OCI-LY7 (cell line): ENCODE results near the gene LRRC2. TPM values are rescaled to one million over a fixed set of nuclear protein-coding genes. Genes with fewer than 3 reads are reported as not detected.

Source experiments
- BruUV-seq: library from RNA; stranded (reverse); fragments of 400-500 nt; replicated peaks from 2 replicates; lab custom pipeline; 2021; lab: Mats Ljungman, UMichigan
- CTCF ChIA-PET: fragments of 300-600 bp; sonication (Branson Sonifier 250); formaldehyde crosslinking; loops from one replicate; lab custom pipeline; 2022; ENCODE audit warnings: antibody characterized with exemption; ENCODE audit not compliant: unreplicated experiment; lab: Charles Lee
- POLR2A ChIA-PET: fragments of 300-600 bp; sonication (Branson Sonifier 250); formaldehyde crosslinking; loops from one replicate; lab custom pipeline; 2022; ENCODE audit warnings: antibody characterized with exemption; lab: Charles Lee
- DNase-seq: peaks from one replicate; pipeline ENCODE4 v3.0.0-alpha.2; 2015; ENCODE audit warnings: low spot score
- H2AFZ ChIP-seq: fragments of 200-600 bp; sonication (generic), shearing (Covaris generic); 2 replicates; pipeline ENCODE4 v1.6.1; 2014; ENCODE audit warnings: mild to moderate bottlenecking, antibody characterized with exemption, low read length, moderate library complexity
- H3K27ac ChIP-seq: fragments of 200-600 bp; sonication (generic); 2 replicates; pipeline ENCODE4 v1.5.1; 2014; ENCODE audit warnings: mixed run types, low read depth, mild to moderate bottlenecking, moderate library complexity, low read length, inconsistent platforms; ENCODE audit not compliant: poor library complexity, severe bottlenecking
- H3K36me3 ChIP-seq: fragments of 200-600 bp; sonication (generic); 2 replicates; pipeline ENCODE4 v1.6.1; 2014; ENCODE audit warnings: mild to moderate bottlenecking, antibody characterized with exemption, low read length, moderate library complexity, mixed read lengths; ENCODE audit not compliant: insufficient read depth
- H3K4me1 ChIP-seq: fragments of 200-600 bp; sonication (generic); 2 replicates; pipeline ENCODE4 v1.5.1; 2014; ENCODE audit warnings: mild to moderate bottlenecking, low read length; ENCODE audit not compliant: insufficient read depth, poor library complexity, severe bottlenecking
- H3K4me2 ChIP-seq: fragments of 200-600 bp; sonication (generic); 2 replicates; pipeline ENCODE4 v1.6.1; 2014; ENCODE audit warnings: mild to moderate bottlenecking, low read length
- H3K4me3 ChIP-seq: fragments of 200-600 bp; sonication (generic); 2 replicates; pipeline ENCODE4 v1.5.1; 2014; ENCODE audit warnings: mild to moderate bottlenecking, low read depth, low read length; ENCODE audit not compliant: poor library complexity, severe bottlenecking
- H3K79me2 ChIP-seq: fragments of 200-600 bp; sonication (generic); 2 replicates; pipeline ENCODE4 v1.6.1; 2016; ENCODE audit warnings: low read depth, mild to moderate bottlenecking, low read length, moderate library complexity, mixed read lengths; ENCODE audit not compliant: insufficient read depth
- H3K9me2 ChIP-seq: fragments of 200-600 bp; sonication (generic); 2 replicates; pipeline ENCODE4 v1.6.1; 2016; ENCODE audit warnings: mild to moderate bottlenecking, low read length, mixed read lengths; ENCODE audit not compliant: insufficient read depth
- H3K9me3 ChIP-seq: fragments of 200-600 bp; sonication (generic); 2 replicates; pipeline ENCODE4 v1.6.1; 2014; ENCODE audit warnings: mild to moderate bottlenecking, mixed run types, low read length, mixed read lengths
- H4K20me1 ChIP-seq: fragments of 200-600 bp; sonication (generic); 2 replicates; pipeline ENCODE4 v1.6.1; 2014; ENCODE audit warnings: mild to moderate bottlenecking, antibody characterized with exemption, low read length, moderate library complexity, mixed read lengths; ENCODE audit not compliant: insufficient read depth
- EZH2phosphoT487 ChIP-seq: fragments of 200-600 bp; sonication (generic); IDR thresholded peaks from 2 replicates; pipeline ENCODE4 v1.6.1; 2018; ENCODE audit warnings: low read depth, borderline replicate concordance, mild to moderate bottlenecking, mixed run types, antibody characterized with exemption, low read length, moderate library complexity, mixed read lengths
- intact Hi-C: fragments of 100-400 bp; cut with micrococcal nuclease; formaldehyde crosslinking; loops from one replicate; pipeline ENCODE4 v1.10.0; 2022; ENCODE audit not compliant: unreplicated experiment
- total RNA-seq, 2 experiments: library from RNA; depleted of rRNA in 1 of 2; stranded (reverse); fragments of >200 nt in 1 of 2; shearing (Covaris generic) in 1 of 2; gene quantifications; 2 replicates each; pipeline ENCODE4 v1.2.3, GENCODE V29; 2014 to 2022
- TF ChIP-seq, protein P1 (sequence below): fragments of 200-600 bp; sonication (generic); conservative IDR thresholded peaks from 2 replicates; pipeline ENCODE4 v1.5.1; 2014; ENCODE audit warnings: mild to moderate bottlenecking, antibody characterized with exemption, low read length, moderate library complexity, mixed read lengths

Gene LRRC2
- total RNA-seq, 2 experiments from 2014 or later, result 1.9 to 2.0 TPM

DNA sequence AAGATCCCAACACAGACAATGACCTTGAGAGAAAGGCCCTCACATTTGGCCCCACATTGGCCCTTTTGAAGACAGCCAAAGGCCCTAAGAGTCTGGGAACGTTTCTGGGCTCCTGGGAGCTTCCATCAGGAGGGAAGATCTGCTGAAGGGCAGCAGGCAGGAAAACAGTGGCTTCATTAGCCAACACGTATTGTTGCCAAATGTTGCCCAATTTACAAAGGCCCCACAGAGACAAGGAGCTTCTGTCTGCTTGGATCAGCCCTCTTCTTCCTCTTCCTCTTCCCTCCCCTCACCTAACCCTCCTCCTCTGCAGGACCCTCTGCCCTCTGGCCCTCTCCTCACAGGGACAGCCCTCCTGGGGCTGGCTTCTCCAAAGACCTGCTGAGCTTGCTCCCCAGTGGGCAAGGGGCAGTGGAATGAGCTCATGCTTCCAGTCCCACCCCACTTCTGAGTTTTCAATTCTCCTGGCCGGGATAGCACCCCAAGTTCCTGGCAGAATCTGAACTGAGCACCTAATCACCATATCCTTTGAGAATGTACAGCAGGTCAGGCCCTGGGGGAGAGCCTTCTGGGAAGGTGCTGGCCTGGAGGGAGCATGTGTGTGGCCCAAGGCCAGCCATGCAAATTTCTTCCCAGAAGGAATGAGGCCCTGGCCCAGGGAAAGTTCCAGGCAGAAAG lies 96.3 kb downstream of the LRRC2 start:
- no peaks in the 10 kb centered on the region for H3K79me2 ChIP-seq
- H4K20me1 ChIP-seq, result no peaks in the 10 kb centered on the region
- no peaks in the 10 kb centered on the region for H3K4me1 ChIP-seq
- no peak overlapping the region for H3K27ac ChIP-seq
- no peak overlapping the region for H2AFZ ChIP-seq
- no peaks in the 10 kb centered on the region for H3K9me2 ChIP-seq
- BruUV-seq, result no TSS peak
- no peak overlapping the region for H3K4me3 ChIP-seq
- no peak overlapping the region for H3K4me2 ChIP-seq
- no peak for DNase-seq
- ChIA-PET POLR2A (no interaction called here), CTCF (interaction anchor here (0.5 to 0.7 kb wide), 3 partner anchors 14 to 1089 kb away, joined by 3 to 5 read pairs (median 3); no protein-coding TSS in a partner anchor)
- no peaks in the 10 kb centered on the region for H3K9me3 ChIP-seq
- TF ChIP-seq, protein P1, sequence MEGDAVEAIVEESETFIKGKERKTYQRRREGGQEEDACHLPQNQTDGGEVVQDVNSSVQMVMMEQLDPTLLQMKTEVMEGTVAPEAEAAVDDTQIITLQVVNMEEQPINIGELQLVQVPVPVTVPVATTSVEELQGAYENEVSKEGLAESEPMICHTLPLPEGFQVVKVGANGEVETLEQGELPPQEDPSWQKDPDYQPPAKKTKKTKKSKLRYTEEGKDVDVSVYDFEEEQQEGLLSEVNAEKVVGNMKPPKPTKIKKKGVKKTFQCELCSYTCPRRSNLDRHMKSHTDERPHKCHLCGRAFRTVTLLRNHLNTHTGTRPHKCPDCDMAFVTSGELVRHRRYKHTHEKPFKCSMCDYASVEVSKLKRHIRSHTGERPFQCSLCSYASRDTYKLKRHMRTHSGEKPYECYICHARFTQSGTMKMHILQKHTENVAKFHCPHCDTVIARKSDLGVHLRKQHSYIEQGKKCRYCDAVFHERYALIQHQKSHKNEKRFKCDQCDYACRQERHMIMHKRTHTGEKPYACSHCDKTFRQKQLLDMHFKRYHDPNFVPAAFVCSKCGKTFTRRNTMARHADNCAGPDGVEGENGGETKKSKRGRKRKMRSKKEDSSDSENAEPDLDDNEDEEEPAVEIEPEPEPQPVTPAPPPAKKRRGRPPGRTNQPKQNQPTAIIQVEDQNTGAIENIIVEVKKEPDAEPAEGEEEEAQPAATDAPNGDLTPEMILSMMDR, result no peak
- TF ChIP-seq EZH2phosphoT487, result no peak
- H3K36me3 ChIP-seq, result no peaks in the 10 kb centered on the region
- intact Hi-C loops, result no loop called here

DNA sequence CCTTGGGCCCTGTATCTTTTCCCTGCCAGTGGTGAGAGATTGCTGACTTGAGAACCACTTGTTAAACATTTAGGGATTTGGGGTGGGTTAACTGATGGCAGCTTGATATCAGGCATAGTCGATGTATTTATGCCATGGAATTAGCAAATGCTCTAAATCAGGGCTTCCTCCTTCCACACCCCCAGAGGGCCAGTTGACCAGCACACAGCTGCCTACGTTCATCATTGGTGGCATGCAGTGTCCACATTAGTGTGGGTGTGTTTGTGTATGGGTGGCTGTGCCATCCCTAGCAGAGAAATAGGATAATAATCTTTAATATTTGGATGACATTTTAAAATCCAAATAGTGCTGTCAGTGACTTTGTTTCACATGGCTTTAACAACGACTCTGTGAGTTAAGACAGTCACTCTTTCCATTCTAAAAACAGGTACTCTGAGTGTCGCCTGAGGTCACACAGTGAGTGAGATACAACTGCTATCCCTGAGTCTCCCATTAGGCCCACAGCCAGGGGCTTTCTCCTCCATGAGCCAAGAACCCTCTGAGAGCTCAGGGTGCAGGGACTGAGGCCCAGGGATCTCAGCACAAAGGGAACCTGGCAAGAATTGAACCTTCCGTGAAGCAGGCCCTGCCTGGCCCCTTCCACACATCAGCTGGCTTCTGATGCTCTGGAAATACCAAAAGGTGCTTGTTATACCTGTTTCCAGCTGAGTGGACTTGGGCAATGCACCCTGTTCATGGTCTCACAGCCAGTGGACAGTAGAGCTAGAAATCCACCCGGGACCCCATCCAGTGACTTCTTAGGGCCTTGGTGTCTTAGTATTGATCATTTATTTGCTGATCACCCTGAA lies 97.1 kb downstream of the LRRC2 start:
- no peak overlapping the region for H3K4me3 ChIP-seq
- DNase-seq, result no peak
- H3K9me2 ChIP-seq, result no peaks in the 10 kb centered on the region
- no peaks in the 10 kb centered on the region for H3K4me1 ChIP-seq
- ChIA-PET CTCF (no interaction called here), POLR2A (no interaction called here)
- TF ChIP-seq, protein P1, result no peak
- no peak for TF ChIP-seq EZH2phosphoT487
- no peaks in the 10 kb centered on the region for H3K79me2 ChIP-seq
- H3K9me3 ChIP-seq, result no peaks in the 10 kb centered on the region
- H3K4me2 ChIP-seq, result no peak overlapping the region
- no peak overlapping the region for H2AFZ ChIP-seq
- no TSS peak for BruUV-seq
- no peaks in the 10 kb centered on the region for H3K36me3 ChIP-seq
- H4K20me1 ChIP-seq, result no peaks in the 10 kb centered on the region
- no peak overlapping the region for H3K27ac ChIP-seq
- intact Hi-C loops, result no loop called here

DNA sequence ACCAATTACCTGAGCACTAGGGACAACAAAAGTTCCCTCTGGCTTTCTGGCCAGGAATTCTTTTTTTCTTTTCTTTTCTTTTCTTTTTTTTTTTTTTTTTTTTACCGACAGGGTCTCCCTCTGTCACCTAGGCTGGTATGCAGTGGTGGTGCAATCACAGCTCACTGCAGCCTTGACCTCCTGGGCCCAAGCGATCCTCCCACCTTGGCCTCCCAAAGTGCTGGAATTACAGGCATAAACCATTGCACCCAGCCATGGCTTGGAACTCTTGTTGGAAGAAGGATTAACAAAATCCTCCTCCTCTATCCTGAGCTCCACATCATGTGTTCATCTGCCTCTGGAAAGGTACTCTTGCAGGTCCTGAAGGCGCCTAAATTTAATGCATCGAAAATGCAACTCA lies 98.5 kb downstream of the LRRC2 start:
- DNase-seq, result no peak
- ChIA-PET CTCF (no interaction called here), POLR2A (interaction anchor here (0.7 kb wide), 1 partner anchor 555 kb away, joined by 3 read pairs; no protein-coding TSS in a partner anchor)
- H3K4me1 ChIP-seq, result no peaks in the 10 kb centered on the region
- no peaks in the 10 kb centered on the region for H3K36me3 ChIP-seq
- BruUV-seq, result no TSS peak
- intact Hi-C loops, result no loop called here
- no peaks in the 10 kb centered on the region for H4K20me1 ChIP-seq
- H3K9me3 ChIP-seq, result no peaks in the 10 kb centered on the region
- no peak overlapping the region for H3K4me3 ChIP-seq
- H3K4me2 ChIP-seq, result no peak overlapping the region
- H3K9me2 ChIP-seq, result no peaks in the 10 kb centered on the region
- H3K27ac ChIP-seq, result no peak overlapping the region
- H3K79me2 ChIP-seq, result no peaks in the 10 kb centered on the region
- TF ChIP-seq, protein P1, result no peak
- no peak for TF ChIP-seq EZH2phosphoT487
- no peak overlapping the region for H2AFZ ChIP-seq
